22Rv1 (cell line): ENCODE data around the gene MBNL2.

Experiments used
- ZFX ChIP-seq: fragments of 450-650 bp; IDR thresholded peaks from 2 replicates; pipeline ENCODE4 v1.6.1; 2017; ENCODE audit warnings: antibody characterized with exemption, borderline replicate concordance
- TF ChIP-seq, protein P1 (sequence below): fragments of 450-650 bp; IDR thresholded peaks from 2 replicates; pipeline ENCODE4 v1.5.1; 2017; ENCODE audit warnings: mild to moderate bottlenecking

GRCh38 chr13:97211300-97211699, 10.8 kb upstream of the MBNL2 start:
- TF ChIP-seq, protein P1, sequence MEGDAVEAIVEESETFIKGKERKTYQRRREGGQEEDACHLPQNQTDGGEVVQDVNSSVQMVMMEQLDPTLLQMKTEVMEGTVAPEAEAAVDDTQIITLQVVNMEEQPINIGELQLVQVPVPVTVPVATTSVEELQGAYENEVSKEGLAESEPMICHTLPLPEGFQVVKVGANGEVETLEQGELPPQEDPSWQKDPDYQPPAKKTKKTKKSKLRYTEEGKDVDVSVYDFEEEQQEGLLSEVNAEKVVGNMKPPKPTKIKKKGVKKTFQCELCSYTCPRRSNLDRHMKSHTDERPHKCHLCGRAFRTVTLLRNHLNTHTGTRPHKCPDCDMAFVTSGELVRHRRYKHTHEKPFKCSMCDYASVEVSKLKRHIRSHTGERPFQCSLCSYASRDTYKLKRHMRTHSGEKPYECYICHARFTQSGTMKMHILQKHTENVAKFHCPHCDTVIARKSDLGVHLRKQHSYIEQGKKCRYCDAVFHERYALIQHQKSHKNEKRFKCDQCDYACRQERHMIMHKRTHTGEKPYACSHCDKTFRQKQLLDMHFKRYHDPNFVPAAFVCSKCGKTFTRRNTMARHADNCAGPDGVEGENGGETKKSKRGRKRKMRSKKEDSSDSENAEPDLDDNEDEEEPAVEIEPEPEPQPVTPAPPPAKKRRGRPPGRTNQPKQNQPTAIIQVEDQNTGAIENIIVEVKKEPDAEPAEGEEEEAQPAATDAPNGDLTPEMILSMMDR: no peak
- TF ChIP-seq ZFX: no peak
